ENCODE results near the gene TOMM20.
"Not testable (repeated sequence)": the region's sequence is repeated elsewhere in the genome, so short reads cannot be mapped to it uniquely, and the experiment has no call there.

Gene TOMM20

DNA sequence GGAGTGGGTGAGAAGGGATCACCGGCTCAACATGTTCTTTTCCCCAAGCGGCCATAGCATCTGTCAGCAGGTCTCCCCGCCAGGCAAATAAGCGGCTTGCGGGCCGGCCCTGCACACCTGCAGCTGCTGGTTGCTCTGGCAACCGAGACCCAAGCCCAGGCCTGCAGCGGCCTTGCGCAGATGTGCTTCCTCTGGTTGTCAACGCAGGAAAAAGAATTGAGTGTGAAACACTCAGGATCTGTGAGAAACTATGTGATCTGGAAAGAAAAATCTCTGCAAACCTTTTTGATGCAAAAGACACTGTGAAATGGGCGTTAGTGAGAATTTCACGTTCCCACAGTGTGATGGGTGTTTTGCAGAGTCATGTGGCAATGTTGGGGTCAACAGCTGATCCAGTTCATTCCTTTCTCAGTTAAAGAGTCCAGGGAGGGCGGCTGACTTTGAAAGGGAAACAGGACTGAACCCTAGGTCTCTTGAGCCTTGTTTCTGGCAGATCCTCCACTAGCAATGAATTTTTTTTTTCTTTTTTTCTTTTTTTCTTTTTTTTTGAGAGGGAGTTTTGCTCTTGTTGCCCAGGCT lies 28.4 kb downstream of the TOMM20 start:
- DNase-seq: no peak

DNA sequence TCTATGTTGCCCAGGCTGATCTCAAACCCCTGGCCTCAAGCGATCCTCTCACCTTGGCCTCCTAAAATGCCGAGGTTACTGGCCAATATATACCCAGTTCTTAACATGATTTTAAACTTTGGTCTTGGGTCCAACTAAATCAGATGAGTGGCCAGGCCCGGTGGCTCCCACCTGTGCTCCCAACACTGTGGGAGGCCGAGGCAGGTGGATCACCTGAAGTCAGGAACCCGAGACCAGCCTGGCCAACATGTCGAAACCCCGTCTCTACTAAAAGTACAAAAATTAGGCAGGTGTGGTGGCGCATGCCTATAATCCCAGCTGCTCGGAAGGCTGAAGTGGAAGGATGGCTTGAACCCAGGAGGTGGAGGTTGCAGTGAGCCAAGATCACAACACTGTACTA lies 29.6 kb downstream of the TOMM20 start:
- no peak for DNase-seq

DNA sequence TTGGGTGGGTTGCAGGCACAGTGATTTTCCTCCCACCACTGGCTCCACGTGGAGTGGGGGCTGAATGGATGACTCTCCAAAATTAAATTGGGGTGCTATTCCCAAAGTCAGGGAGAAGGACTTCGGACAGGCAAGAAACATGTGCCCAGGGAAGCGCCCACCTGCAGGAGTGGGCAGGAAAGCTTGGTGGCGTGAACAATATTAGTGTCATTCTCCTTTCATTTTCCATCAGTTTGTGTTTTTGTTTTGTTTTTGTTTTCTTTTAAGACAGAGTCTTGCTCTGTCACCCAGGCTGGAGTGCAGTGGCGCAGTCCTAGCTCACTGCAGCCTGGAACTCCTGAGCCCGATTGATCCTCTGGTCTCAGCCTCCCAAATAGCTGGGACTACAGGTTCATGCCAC lies 30.1 kb downstream of the TOMM20 start:
- DNase-seq: no peak

DNA sequence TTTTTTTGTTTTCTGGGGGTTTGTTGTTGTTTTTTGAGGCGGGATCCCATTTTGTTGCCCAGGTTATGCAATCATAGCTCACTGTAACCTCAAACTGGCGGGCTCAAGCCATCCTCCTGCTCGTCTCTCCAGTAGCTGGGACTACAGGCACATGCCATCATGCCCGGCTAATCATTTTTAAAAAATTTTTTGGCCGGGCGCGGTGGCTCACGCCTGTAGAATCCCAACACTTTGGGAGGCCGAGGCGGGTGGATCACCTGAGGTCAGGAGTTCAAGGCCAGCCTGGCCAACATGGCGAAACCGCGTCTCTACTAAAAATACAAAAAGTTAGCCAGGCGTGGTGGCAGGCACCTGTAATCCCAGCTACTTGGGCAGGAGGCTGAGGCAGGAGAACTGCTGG lies 31.1 kb downstream of the TOMM20 start:
- DNase-seq: not testable (repeated sequence)

DNA sequence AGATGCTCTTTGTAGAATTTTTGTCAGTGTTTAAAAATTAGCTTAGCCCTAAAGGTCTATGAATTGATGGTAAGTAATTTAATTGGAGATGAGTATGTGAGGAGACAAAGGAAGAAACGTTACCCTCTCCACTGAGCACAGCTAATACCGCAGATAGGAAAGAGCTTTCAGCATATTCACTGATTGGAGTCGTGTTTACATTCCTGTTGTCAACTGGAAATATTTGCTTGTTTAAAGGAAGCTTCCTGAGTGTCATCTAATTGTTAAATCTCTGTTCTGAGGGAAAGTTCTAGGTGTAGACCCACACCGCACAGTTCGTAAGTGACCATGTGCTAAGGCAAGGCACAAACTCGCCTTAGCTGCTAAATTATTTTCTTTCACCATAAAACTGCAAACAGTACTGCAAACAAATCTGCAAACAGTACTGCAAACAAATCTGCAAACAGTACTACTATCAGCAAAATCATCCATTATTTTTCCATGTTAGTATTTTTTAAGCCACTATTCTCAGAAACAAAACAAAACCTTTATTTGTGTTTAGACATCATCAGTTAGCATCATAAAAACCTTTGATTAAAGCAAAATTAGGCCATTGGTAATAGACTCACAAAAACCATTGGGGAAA lies 32.6 kb downstream of the TOMM20 start:
- no peak for DNase-seq

DNA sequence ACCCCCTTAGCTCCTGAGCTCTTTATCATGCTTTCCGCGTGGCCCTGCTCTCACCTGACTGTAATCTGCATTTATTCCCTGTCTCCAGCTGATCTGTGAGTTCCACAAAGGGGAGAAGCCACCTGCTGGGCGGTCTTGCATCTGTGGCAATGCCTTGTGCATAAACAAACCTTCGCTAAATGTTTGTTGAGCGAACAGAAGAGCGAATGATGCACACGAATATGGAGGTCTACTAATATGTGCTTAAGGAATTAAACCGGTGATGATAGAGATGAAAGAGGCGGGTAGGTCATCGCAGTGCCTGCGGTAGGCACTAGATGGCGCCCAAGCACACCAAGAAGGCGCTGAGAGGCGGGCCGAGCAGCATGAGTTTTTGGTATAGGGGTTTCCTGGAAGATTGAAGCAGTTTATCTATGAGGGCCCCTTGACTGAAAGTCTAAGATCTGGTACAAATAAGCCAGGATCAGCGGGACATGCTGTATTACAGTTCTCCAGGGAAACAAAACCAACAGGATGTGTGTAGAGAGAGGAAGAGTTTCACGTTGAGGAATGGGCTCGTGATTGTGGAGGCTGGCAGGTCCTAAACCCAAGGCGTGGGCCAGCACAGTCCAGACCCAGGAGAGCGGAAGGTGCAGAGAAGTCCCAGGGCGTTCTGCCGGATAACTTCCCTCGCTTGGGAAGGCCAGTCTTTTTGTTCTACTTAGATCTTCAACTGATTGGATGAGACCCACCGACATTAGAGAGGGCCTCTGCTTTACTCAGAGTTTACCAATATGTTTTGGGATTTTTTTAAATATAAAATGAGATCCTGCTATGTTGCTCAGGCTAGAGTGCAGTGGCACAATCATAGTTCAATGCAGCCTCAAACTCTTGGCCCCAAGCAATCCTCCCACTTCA lies 34.7 kb downstream of the TOMM20 start:
- no peak for DNase-seq

DNA sequence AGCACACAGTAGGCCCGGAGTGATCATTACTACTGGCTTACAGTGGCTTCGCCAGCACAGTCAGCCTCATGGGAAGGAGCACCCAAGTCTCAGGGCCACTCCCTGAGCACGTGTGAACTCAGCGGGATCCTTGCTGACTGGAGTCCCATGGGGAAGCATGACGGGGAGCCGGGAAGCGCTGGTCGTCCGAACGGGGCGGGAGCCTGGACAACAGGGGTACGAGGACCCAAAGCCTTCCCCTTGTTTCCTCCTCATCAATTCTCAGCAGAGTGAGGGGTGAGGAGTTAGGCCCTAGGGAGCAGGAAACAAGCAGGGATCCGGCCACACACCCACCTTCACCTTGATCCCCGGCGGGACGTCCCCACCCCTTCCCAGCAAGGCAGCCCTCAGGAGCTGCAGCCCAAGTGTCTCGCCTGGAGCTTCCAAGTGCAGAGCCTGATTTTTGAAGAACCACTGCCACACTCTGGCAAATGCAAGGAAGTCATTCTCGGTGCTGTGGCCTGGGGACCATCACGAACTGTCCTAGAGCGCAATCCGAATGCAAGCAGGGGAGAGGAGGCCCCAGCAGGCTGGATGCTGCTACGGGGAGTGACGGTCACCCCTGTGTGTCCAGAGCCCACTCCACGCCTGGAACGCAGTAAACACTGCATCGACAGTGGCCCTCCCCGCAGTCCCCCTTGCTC lies 35.5 kb downstream of the TOMM20 start:
- DNase-seq: no peak

DNA sequence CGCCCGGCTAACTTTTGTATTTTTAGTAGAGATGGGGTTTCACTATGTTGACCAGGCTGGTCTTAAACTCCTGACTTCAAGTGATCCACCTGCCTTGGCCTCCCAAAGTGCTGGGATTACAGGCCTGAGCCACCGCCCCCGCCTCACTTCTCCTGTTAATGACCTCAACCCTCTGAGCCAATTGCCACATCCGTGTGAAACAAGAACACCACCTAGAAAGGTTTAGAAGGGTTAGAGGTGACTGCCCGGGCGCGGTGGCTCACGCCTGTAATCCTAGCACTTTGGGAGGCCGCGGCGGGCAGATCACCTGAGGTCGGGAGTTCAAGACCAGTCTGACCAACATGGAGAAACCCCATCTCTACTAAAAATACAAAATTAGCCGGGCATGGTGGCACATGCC lies 36.2 kb downstream of the TOMM20 start:
- not testable (repeated sequence) for DNase-seq

DNA sequence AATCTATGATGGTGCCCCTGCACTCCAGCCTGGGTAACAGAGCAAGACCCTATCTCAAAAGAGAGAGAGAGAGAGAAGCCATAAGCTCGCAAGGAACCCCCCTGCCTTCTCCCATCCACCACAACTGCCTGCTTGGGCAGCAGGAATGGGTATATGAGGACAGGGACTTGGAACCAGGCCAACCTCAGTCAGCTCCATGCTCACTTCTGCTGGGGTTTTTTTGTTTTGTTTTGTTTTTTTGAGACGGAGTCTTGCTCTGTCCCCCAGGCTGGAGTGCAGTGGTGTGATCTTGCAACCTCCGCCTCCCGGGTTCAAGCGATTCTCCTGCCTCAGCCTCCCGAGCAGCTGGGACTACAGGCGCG lies 36.6 kb downstream of the TOMM20 start:
- DNase-seq: not testable (repeated sequence)

DNA sequence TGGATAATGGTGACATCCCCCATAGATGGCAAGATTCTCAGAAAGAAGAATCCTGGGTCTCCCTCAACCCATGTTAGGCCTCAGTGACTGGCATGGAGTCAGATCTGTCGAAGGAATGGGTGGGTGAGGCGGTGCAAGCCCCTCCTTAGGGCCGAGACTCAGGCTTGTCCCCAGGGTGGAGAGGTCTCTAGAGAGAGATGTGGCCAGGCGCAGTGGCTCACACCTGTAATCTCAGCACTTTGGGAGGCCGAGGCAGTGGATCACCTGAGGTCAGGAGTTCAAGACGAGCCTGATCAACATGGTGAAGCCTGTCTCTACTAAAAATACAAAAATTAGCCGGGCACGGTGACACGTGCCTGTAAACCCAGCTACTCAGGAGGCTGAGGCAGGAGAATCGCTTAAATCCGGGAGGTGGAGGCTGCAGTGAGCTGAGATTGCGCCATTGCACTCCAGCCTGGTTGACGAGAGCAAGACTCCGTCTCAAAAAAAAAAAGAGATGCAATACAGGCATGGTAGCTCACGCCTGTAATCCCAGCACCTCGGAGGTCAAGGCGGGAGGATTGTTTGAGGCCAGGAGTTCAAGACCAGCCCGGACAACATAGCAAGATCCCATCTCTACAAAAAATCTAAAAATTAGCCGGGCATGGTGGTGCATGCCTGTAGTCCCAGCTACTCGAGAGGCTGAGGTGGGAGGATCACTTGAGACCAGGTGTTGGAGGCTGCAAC lies 37.2 kb downstream of the TOMM20 start:
- DNase-seq: not testable (repeated sequence)

DNA sequence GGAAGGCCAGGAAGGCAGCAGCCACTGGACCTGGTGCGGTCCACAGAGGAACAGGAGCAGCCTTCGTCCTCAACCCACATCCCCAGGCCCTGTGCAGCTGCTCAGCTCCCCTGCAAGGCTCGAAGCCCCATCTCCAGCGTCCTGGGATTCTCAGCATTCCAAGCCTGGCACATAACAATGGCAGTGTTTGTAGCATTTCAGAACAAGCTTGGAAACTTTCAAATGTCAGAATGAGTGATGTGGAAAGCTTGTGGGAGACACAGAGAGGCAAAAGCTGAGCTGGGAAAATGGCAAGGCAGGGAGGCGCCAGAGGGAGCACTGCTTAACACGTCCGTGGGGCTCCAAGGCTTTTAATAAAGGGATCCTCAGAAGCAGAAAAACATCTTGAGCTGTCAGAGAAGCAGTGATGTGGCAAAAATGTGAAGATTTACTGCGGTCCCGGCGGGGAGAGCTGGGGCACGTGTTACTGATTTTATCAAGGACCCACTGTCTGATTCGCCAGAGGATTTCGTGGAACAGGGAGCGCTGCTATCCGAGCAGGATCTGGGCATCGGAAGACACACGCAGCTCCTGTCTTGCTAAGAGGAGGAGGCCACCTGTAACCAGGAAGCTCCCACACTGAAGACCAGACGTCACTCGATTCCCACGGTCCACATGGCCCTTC lies 38.1 kb downstream of the TOMM20 start:
- DNase-seq: no peak

DNA sequence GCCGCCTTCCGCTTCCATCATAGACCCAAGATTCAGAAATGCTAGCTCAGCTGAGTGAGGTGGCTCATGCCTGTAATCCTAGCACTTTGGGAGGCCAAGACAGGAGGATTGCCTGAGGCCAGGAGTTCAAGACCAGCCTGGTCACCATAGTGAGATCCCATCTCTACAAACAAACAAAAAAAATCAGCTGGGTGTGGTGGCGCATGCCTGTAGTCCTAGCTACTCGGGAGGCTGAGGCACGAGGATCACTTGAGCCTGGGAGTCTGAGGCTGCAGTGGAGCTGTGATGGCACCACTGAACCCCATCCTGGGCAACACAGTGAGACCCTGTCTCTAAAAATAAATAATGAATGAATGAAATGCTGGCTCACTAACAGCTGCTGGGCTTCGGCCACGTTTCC lies 39.7 kb downstream of the TOMM20 start:
- no peak for DNase-seq

DNA sequence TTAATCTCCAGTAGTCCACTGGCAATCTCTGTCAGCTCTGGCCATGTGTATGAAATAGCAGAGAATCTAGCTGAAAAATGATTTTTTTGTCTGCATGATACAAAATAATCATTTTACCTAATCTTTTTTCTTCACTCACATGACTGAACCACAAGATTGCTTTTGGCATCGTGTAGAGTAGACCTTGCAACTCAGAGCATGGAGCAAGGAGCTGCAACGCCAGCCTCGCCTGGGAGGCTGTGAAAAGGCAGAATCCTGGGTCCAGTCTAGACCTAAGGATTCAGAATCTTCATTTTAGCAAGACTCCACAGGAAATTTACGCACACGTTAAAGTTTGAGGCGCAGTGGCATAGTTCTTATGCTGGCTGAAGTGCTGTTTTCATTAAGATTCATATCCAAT lies 40.2 kb downstream of the TOMM20 start:
- DNase-seq: no peak

DNA sequence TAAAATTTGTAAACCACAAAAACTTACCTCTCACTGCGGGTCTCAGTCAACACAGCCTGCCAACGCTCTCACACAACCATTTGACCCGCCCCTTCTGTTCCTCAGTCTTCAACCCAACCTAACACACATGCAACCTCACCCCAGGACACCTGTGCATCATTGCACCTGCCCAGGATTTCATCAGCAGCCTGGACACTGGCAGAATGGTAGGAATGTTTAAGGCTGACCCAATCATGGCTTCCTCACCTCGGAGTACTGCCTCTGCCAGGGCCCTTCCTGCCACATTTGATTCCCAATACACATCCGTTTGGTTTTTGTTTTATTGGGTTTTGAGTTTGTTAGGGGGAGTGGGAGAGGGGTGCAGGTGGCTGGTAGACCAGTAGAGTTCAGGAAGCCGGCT lies 40.7 kb downstream of the TOMM20 start:
- DNase-seq: no peak

DNA sequence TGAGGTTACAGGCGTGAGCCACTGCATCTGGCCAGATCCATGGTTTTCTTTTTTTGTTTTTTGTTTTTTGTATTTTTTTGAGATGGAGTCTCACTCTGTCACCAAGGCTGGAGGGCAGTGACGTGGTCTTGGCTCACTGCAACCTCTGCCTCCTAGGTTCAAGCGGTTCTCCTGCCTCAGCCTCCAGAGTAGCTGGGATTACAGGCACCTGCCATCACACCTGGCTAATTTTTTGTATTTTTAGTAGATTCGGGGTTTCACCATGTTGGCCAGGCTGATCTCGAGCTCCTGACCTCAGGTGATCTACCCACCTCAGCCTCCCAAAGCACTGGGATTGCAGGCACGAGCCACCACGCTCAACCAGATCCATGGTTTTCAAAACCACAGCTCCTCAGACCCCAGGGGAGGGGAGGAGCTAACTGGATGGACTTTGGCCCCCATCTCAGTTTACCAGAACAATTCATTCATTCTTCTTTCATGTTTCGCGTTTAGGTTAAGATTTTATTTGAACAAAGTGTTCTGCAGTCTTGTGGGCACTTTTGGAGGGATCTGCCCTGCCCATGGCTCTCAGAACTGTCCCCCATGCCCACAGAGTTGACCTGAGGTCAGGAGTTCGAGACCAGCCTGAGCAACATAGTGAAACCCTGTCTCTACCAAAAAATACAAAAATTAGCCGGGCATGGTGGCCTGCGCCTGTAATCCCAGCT lies 43.1 kb downstream of the TOMM20 start:
- DNase-seq: not testable (repeated sequence)

DNA sequence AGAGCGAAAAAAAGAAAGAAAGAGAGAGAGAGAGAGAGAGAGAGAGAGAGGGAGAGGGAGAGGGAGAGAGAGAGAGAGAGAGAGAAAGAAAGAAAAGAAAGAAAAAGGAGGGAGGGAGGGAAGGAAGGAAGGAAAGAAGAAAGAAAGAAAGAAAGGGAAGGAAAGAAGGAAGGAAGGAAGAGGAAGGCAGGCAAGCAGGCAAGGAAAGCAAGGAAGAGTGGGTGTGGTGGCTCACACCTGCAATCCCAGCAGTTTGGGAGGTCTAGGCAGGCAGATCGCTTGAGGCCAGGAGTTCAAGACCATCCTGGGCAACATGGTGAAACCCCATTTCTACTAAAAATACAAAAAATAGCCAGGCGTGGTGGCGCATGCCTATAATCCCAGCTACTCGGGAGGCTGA lies 47.8 kb downstream of the TOMM20 start:
- not testable (repeated sequence) for DNase-seq

DNA sequence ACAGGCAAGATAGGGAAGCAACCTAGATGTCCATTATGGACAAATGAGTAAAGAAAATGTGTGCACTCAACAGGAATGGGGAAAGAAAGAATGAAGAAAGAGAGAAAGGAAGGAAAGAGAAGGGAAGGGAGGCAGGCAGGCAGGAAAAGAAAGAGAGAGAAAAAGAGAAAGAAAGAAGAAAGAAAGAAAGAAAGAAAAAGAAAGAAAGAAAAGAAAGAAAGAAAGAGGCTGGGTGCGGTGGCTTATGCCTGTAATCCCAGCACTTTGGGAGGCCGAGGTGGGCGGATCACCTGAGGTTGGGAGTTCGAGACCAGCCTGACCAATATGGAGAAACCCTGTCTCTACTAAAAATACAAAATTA lies 48.4 kb downstream of the TOMM20 start:
- DNase-seq: not testable (repeated sequence)

DNA sequence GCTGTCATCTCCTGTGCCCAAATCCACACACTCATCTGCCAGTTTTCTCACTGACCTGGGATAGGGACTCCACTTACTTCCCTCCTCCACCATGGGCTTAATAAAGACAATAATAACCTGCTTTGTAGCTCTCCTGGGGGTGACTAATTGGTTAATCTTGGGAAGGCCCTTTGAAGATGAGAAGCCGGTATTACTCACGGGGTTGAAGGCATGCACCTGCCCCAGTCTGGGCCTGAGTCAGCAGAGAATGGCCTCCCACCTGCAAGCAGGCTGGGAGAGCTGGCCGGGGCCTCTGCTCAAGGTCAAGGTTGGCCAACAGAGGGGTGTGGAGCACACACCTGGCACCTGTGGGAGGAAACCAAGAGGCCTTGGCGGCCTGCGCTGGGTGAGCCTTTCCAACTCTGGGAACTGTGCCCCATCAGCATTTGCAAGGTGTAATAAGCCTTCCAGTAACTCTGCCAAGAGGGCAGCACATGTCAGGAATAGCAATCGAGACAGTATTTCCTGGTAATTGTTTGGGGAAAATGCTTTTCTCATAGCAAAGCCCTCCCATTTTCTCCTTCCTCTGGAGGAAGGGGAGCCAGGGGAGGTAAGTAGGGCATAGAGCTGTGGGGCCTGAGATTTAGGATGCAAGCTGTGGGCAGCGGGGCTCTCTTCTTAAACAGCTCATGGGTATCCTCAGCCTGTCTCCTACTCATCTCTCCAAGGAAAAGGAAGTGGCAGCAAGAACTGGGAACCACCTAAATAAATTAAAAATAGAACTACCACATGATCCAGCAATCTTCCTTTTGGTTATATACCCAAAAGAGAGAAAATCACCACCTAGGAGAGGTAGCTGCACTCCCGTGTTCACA lies 49.0 kb downstream of the TOMM20 start:
- peak; percentile 75 for DNase-seq

DNA sequence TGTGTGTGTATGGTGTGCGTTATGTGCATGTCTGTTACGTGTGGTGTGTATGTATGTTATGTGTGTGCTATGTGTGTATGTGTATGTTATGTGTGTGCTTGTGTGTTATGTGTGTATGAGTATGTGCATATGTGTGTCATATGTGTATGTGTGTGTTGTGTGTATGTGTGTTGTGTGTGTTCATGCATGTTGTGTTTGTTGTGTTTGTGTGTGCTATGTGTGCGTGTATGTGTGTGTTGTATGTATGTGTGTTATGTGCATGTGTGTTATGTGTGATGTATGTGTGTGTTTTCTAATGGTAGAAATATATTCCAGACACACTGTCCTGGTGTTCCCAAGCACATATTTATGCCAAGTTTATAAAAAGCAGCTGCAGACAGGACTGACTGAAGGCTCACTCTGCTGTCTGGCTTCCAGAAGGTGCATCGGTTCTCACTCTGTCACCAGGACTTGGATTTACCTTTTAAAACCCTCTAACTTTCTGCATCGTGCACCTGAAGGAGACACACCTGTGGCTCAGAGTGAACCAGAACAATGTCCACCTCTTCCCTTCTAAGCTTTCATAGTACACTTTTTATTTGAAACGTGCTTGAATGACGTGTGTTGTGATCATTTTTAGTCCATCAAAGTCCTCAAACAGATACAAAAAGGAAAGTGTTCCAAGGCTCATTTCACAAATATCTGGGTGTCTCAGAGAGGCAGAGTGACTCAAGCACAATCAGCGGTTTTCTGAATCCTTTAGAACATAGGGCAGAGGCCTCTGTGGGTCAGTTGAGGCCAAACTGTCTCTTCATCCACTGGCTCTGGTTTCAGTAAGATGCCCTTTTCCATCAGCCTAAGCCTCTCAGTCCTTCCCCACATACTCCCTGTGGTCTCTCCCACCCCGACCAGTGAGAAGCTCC lies 49.9 kb downstream of the TOMM20 start:
- no peak for DNase-seq

Data from NCI-H510A (cell line).